Calu3 (cell line): ENCODE results near the gene KLHL29. TPM values are rescaled to one million over a fixed set of nuclear protein-coding genes. Genes with fewer than 3 reads are reported as not detected.
A peak's percentile ranks its signal among the peaks of the same experiment; 100 is the strongest.

Source experiments
- BruUV-seq: library from RNA; stranded (reverse); fragments of 400-500 nt; replicated peaks from 2 replicates; lab custom pipeline; 2021; lab: Mats Ljungman, UMichigan
- CTCF ChIA-PET: fragments of 300-600 bp; sonication (Branson Sonifier 250); formaldehyde crosslinking; loops from one replicate; lab custom pipeline; 2022; ENCODE audit warnings: antibody characterized with exemption; lab: Charles Lee
- DNase-seq: peaks from one replicate; pipeline ENCODE4 v3.0.0; 2022
- H3K27ac Mint-ChIP-seq: one replicate; pipeline ENCODE4 v1.8.0; 2022; ENCODE audit warnings: mixed read lengths; ENCODE audit not compliant: unreplicated experiment
- H3K27me3 Mint-ChIP-seq: one replicate; pipeline ENCODE4 v1.8.0; 2022; ENCODE audit warnings: mixed read lengths; ENCODE audit not compliant: unreplicated experiment
- H3K36me3 Mint-ChIP-seq: one replicate; pipeline ENCODE4 v1.8.0; 2022; ENCODE audit warnings: mild to moderate bottlenecking, moderate library complexity, mixed read lengths; ENCODE audit not compliant: insufficient read depth, unreplicated experiment
- H3K4me1 Mint-ChIP-seq: one replicate; pipeline ENCODE4 v1.8.0; 2022; ENCODE audit warnings: mild to moderate bottlenecking, low read depth, mixed read lengths; ENCODE audit not compliant: unreplicated experiment
- H3K4me3 Mint-ChIP-seq: one replicate; pipeline ENCODE4 v1.8.0; 2022; ENCODE audit warnings: mild to moderate bottlenecking, low read depth, moderate library complexity, mixed read lengths; ENCODE audit not compliant: unreplicated experiment
- H3K9me3 Mint-ChIP-seq: one replicate; pipeline ENCODE4 v1.8.0; 2022; ENCODE audit warnings: low read depth, mixed read lengths; ENCODE audit not compliant: unreplicated experiment
- CTCF ChIP-seq: fragments of 200-600 bp; IDR thresholded peaks from one replicate; pipeline ENCODE4 v1.8.0; 2022; ENCODE audit warnings: antibody characterized with exemption; ENCODE audit not compliant: unreplicated experiment
- intact Hi-C: fragments of 100-400 bp; cut with micrococcal nuclease; formaldehyde crosslinking; loops from one replicate; pipeline ENCODE4 v1.10.0; 2022; ENCODE audit not compliant: unreplicated experiment
- total RNA-seq: library from RNA; stranded (reverse); gene quantifications from 2 replicates; pipeline ENCODE4 v1.2.3, GENCODE V29; 2022

KLHL29 gene
- total RNA-seq, 1 experiment from 2014 or later: 11.9 TPM

GRCh38 chr2:23518481-23519333 lies 133.7 kb downstream of the KLHL29 start:
- CTCF ChIA-PET: interaction anchor here (0.6 kb wide), 1 partner anchor 284 kb away, joined by 3 read pairs; no protein-coding TSS in a partner anchor
- H3K4me3 Mint-ChIP-seq: no peak overlapping the region
- peaks cover 24% of the 10 kb centered on the region for H3K4me1 Mint-ChIP-seq
- H3K27me3 Mint-ChIP-seq: no peaks in the 10 kb centered on the region
- intact Hi-C loops: no loop called here
- H3K27ac Mint-ChIP-seq: peak overlapping the region; percentile 60
- no peaks in the 10 kb centered on the region for H3K9me3 Mint-ChIP-seq
- DNase-seq: no peak
- no peaks in the 10 kb centered on the region for H3K36me3 Mint-ChIP-seq
- no TSS peak for BruUV-seq
- no peak for TF ChIP-seq CTCF

GRCh38 chr2:23519334-23519651 lies 134.3 kb downstream of the KLHL29 start:
- Mint-ChIP-seq H3K4me3 (no peak overlapping the region), H3K27ac (peak overlapping the region; percentile 60), H3K9me3 (no peaks in the 10 kb centered on the region), H3K4me1 (peaks cover 30% of the 10 kb centered on the region), H3K27me3 (no peaks in the 10 kb centered on the region), H3K36me3 (no peaks in the 10 kb centered on the region)
- no TSS peak for BruUV-seq
- CTCF ChIA-PET: interaction anchor here (0.6 kb wide), 1 partner anchor 284 kb away, joined by 3 read pairs; no protein-coding TSS in a partner anchor
- DNase-seq: peak; percentile 29
- no peak for TF ChIP-seq CTCF
- intact Hi-C loops: no loop called here

- Mint-ChIP-seq H3K27me3 (no peaks in the 10 kb centered on the region), H3K9me3 (no peaks in the 10 kb centered on the region), H3K4me1 (peaks cover 39% of the 10 kb centered on the region), H3K4me3 (no peak overlapping the region), H3K36me3 (no peaks in the 10 kb centered on the region), H3K27ac (peak overlapping the region; percentile 60)
- no TSS peak for BruUV-seq
- DNase-seq: peak; percentile 48
- TF ChIP-seq CTCF: no peak
- CTCF ChIA-PET: no interaction called here
- intact Hi-C loops: loop anchor here (1.0 kb wide), 1 partner anchor 37 kb away; no protein-coding TSS in a partner anchor
Measured at GRCh38 chr2:23520256-23520655, 135.3 kb downstream of the KLHL29 start.

- CTCF ChIA-PET: interaction anchor here (0.6 kb wide), 1 partner anchor 217 kb away, joined by 3 read pairs; no protein-coding TSS in a partner anchor
- TF ChIP-seq CTCF: no peak
- Mint-ChIP-seq H3K4me3 (no peak overlapping the region), H3K27ac (peak overlapping the region; percentile 60), H3K36me3 (no peaks in the 10 kb centered on the region), H3K9me3 (no peaks in the 10 kb centered on the region), H3K4me1 (peaks cover 39% of the 10 kb centered on the region), H3K27me3 (no peaks in the 10 kb centered on the region)
- intact Hi-C loops: no loop called here
- no TSS peak for BruUV-seq
- DNase-seq: no peak
Measured at GRCh38 chr2:23521060-23521459, 136.1 kb downstream of the KLHL29 start.
